Erythroblast (primary cell): Measurements from ENCODE around the gene LMLN.

Source experiments
- GATA1 ChIP-seq: IDR thresholded peaks from 2 replicates; pipeline ENCODE4 v1.6.1; 2011; ENCODE audit warnings: low read depth, mild to moderate bottlenecking, control low read depth, low read length, moderate library complexity
- POLR2A ChIP-seq: IDR thresholded peaks from 2 replicates; pipeline ENCODE4 v1.6.1; 2011; ENCODE audit warnings: mild to moderate bottlenecking, low read length

DNA sequence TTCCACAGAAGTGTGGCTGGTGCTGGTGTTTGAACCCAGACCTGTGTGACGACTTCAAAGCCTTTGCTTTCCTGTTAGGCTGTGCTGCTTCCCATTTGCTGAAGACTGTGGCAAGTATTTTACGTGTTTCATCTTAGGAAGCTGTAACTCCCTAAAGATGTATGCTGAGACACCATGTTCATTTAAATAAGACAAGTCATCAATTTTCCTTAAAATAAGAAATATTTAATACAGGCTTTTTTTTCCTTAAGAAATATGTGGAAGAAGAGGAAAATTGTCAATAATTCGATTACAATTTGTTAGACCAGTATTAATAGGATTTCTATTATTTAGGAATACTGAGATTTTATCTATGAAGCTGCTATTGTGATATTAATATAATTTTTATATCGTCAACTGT, 58.4 kb downstream of the LMLN start:
- no peak for TF ChIP-seq POLR2A
- TF ChIP-seq GATA1 = no peak
